Fibroblast of upper back skin (primary cell): ENCODE measurements around the gene UBE2H.

ENCODE experiments used
- DNase-seq: peaks from one replicate; pipeline ENCODE4 v3.0.0-alpha.2; 2013

UBE2H gene

DNA sequence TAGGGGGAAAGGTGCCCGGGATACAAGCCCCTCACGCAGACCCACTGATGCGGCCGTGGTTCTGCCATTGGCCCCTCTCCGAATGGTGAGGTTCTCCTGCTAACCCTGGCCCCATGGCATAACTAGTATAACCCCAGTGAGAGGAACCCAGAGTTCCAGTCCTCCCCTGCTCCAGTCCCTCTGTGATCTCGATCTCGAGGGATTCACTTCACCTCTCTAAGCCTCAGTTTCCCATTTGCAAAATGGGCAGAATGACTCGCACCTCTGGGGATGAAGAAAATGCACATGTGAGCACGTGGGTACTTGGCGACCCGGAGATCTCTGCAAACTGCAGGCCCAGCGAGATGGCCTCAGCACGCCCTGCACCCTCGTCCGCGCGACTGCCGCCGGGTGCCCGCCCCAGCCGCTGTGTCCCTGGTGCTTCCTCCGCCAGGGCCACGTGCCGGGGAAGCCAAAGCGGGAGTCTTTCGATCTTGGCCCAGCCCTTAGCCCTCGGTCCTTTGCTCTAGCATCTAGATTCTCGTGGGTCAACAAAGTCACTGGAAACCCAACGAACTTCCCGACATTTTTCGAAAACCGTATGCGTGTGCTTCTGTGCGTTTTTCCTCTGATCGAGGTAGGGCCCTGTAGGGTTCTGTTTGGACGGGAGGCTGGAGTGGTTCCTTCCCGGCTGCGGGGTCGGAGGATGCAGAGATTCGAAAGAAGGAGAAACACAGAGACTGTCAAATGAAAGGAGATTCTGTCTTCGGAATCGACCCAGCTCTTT is 169.8 kb downstream of the UBE2H start:
- no peak for DNase-seq

- DNase-seq, result no peak
These were observed 170.6 kb downstream of the UBE2H start for GRCh38 chr7:129781928-129782817.

GRCh38 chr7:129780974-129781927 is 171.5 kb downstream of the UBE2H start:
- DNase-seq, result no peak
